Activated T-helper 1 cell treated with Interleukin-2 at 50 U/mL for 16 hours (primary cell): ENCODE data around the gene CALR3.
"Not testable (repeated sequence)": the region's sequence is repeated elsewhere in the genome, so short reads cannot be mapped to it uniquely, and the experiment has no call there.

Experiments
- DNase-seq: peaks from one replicate; pipeline ENCODE4 v3.0.0-alpha.2; 2020; ENCODE audit warnings: low read depth

Gene CALR3, protein sequence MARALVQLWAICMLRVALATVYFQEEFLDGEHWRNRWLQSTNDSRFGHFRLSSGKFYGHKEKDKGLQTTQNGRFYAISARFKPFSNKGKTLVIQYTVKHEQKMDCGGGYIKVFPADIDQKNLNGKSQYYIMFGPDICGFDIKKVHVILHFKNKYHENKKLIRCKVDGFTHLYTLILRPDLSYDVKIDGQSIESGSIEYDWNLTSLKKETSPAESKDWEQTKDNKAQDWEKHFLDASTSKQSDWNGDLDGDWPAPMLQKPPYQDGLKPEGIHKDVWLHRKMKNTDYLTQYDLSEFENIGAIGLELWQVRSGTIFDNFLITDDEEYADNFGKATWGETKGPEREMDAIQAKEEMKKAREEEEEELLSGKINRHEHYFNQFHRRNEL

DNA sequence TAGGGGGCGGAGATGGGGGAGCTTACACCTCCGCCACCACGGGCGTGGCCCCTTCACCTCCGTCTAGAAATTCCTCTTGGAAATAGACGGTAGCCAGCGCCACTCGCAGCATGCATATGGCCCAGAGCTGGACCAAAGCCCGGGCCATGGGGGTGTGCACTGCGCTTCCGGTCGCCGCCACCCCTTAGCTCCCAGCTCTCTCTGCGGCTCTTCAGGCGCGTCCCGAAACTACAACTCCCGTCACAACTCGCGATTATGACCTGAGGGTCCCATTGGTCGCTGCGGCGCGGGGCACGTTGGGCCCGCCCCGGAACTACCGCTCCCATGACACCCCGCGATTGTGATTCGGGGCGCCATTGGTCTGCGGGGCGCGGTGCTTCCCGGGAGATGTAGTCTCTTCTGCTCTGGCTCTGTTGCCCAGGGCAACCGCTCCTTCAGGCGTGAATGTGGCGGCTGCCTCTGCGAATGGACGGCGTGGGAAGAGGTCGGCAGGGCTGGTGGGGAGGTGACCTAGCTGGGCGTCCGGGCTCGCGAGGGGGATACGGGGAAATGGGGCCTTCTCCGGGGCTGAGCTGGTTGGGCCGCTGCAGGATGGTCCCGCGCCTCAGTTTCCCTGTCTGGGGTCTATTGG, at the start of gene CALR3, which contains the start of gene C19orf44:
CALR3 (minus strand) TSS at position 186 of the 631 bp plus-strand sequence; CDS start at position 148, 38 bp downstream.
C19orf44 (plus strand) TSS at position 413 of the 631 bp plus-strand sequence. CDS start 4,399 bp downstream, outside the sequence.
- peak; percentile 96 for DNase-seq

DNA sequence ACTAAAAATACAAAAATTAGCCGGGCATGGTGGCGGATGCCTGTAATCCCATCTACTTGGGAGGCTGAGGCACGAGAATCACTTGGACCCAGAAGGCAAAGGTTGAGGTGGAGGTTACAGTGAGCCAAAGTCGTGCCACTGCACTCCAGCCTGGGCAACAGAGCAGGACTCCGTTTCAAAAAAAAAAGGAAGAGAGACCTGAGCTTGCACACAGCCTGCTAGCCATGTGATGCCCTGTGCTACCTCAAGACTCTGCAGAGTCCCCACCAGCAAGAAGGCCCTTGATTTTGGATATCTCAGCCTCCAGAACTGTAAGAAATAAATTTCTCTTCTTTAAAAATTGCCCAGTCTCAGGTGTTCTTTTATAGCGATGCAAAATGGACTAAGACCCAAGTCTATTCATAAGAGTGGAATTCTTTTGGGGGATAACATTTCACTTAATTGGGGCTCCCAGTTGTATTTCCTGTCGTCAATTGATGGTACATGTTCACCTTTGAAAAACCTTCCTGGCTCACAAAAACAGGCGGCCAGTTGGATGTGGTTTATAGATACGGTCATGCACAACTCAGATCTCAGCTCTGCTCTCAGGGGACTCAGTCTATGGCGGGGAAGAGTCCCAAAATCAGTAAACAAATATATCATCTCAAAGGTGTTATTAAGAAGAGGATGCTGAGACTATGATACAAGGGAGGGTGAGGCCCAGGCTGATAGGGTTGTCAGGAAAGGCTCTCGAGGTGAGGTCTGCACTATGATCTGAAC, 48.7 kb upstream of the CALR3 start:
- DNase-seq: no peak

DNA sequence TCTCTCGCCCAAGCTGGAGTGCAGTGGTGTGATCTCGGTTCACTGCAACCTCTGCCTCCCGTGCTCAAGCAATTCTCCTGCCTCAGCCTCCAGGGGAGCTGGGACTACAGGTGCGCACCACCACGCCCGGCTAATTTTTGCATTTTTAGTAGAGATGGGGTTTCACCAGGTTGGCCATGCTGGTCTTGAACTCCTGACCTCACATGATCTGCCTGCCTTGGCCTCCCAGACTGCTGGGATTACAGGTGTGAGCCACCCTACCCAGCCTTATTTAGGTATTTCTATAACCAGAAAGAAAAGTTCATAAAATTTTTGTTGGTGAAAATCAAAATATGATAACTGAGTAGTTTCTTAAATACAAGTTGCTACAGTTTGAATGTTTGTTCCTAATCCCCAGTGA, 47.8 kb upstream of the CALR3 start:
- DNase-seq: not testable (repeated sequence)

DNA sequence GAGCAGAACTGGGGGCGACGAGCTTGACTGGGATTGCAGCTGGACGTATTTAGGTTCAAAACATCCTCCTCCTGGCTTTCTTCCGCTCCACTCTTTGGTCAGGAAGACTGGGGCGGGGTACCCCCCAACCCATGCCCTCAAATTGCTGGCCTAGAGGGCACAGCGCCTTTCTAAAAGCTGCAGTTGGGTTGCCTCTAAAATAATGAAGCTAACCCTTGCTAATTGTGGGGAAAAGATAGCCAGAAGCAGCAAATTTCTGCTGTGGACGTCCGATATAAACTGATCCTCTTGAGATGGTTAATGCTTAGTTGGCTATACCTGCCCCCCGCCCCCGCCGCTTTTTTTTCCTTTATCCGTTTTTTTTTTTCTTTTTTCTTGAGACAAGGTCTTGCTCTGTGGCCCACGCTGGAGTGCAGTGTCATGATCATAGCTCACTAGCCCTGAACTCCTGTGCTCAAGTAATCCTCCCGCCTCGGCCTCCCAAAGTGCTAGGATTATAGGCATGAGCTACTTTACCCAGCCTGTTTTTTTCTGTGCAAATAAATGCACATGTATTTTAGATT, 47.0 kb upstream of the CALR3 start:
- no peak for DNase-seq

DNA sequence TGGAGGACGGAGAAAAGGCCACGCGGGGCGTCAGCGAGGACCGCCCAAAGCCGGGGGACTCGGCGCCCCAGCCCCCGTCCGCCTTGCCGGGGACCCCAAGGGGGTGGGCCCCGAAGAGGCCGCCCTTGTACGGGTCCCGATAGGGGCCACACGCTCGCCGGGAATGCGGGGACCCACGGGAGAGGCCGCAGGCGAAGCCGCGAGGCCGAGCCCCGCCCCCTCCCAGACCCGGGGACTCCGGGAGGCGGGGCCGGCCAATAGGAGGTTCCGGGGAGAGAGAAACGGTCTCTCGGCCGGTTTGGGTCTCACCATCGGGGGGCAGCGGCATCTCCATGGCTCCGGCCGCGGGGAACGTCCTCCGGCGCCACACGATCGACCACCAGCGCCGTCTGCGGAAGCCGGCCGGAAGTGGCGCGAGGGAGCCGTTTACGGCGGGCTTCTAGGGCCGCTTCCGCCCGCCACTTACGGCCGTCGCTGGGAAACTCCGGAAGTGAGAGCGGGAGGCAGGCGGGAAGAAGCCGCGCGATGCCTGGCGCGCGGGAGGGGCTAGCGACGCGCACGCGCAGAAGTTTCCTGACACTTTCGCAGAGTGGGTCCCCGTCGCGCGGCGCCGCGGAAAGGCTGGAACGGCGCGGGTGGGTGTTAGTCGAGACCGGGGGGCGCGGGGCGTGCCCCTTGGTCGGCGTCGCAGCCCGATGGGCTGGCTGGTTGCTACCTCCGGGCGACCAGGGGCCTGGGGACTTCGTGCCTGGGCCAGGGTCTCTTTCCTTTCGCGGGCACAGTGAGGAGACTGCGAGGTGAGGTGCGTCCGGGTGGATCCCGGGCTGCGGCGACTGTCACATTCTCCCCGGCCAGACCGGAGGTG, 46.3 kb upstream of the CALR3 start, which contains the start of gene CHERP:
CHERP (minus strand) TSS at position 393 of the 865 bp plus-strand sequence; CDS start at position 334, 59 bp downstream.
- peak; percentile 94 for DNase-seq

DNA sequence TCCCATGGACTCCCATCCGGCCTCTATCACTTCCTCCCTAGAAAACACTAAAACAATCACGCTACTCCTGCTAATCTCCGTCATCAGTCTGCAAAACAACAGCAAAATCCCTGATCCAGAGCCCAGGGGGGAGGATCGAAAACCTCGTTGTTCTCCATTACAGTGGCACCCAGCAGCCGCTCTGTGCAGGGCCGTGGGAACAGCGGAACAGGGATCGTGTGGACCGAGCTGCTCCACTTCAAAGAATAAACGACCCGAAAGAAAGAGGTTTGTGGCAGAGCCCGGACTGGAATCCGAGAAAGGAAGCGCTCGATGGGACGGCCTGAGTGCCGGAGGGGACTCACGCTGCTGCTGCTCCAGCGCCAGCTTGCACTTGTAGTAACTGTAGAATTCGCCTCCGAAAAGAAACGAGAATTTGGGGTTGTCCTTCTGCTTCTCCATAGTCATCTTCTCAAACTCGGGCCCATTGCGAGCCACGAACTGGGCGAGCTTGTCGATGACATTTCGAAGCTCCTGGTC, 45.6 kb upstream of the CALR3 start:
- no peak for DNase-seq

DNA sequence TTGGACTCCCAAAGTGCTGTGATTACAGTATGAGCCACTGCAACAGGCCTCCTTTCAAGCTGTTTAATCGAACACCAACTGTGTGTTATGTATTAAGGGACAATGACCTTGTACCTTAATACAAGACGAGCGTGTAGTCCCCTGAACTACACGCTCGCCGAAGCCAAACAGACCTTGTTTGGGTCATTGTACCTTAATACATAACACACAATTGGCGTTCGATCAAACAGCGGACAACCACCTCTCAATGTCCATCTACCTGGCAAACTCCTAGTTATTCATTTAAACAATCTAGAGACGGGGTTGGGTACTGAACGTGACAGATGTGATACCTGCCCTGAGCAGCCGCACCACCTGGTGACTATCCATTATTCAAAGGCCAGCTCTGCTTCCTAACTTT, 45.0 kb upstream of the CALR3 start:
- DNase-seq: no peak

DNA sequence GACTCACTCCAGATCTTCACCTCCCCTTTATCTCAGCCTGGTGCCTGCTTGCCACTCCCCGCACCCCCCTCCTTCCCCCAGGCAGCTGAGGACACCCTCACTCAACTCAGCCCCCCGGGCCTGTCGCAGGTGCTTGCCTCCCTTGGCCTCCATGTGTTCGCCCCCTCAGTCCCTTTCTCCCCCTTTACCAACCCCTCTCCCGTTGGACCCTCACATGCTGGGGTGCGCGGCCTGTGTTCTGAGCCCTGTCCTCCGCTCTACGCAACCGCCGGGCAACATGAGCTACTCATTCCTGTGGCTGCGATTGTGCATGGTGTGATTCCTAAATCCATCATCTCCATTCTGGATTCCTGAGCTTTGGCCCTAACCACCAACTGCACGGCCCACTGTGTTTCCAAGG, 41.1 kb upstream of the CALR3 start:
- DNase-seq: no peak

DNA sequence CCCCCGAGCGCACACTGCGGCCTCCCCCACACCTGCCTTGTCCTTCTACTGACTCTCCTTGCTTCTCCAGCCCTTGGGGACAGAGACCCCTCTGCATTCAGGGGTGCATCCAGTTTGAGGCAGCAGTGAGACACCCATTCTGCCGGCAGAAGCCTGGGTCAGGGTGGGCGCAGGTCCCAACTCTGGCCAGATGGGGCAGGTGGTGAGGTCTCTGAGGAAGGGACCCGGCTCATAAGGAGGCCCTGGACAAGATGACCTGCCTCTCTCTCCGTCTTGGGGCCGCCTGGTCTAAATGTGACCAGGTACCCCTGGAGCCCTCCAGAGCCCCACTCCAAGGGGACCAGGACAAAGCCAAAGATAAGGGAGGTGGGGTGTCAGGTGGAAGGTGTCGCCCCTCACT, 40.2 kb upstream of the CALR3 start:
- no peak for DNase-seq

DNA sequence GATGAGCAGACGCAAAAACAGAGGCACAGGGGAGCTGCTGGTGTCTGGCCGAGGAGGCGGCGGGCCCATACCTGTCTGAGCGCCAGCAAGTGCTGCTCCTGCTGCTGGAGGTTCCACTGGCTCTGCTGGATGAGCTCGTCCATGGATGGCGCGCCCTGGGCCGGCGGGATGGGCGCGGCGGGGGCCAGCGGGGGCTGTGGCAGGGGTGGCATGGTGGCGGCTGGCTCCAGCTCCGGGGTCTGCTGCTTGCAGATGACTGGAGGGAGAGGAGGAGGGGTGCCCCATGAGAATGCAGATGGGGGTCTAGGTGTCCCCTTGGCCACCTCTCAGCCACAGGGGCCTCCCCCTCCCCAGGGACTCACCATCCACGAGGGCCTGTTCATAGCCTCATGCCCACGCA, 39.4 kb upstream of the CALR3 start:
- DNase-seq: no peak

DNA sequence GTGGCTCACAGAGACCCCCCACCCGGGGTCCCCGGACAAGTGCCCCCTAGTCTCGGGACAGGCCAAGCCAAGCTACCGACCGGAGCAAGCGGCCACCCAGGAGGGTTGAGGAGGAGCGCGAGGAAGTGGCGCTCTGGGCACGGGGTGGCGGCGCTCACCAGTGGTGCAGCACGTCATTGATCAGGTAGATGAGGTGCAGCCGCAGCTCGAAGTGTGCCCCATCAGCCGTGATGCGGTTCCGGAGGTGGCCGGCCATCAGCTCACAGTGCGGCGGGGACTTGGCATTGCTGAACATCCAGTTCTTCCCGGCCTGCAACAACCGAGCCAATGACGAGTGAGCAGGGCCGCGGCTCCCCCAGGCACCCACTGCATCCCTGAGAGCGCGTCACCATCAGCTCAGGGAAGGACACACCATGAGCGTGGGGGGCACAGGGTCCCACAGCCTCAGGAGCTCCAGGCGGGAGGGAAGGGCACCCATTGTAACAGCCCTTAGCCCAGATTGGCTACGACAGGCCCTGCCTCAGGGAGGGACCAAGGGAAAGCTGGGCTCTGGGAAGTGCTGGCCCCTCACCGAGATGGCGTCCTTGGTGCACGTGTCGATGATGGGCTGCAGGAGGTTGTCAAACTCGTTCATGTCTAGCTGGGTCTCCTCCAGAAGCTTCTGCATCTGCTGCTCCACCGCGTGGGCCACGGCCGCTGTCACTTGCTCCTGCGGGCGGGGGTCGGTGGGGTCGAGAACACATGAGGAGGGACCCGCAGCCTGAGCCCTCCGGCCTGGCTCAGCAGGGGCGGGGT, 36.7 kb upstream of the CALR3 start:
- no peak for DNase-seq

DNA sequence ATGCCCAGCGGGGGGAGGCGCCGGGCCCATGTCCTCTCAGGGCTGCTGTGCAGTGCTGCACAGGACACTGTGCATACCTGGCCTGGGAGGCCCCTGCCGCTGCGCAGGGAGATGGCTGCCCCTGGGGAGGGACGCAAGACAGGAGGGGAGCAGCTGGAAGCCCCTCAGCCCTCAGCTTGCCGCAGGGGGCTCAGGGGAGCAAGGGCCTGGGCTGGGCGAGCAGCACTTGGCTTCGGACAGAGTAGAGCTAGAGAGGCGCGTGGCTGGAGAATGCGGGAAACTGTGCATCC, 35.4 kb upstream of the CALR3 start:
- DNase-seq: no peak

DNA sequence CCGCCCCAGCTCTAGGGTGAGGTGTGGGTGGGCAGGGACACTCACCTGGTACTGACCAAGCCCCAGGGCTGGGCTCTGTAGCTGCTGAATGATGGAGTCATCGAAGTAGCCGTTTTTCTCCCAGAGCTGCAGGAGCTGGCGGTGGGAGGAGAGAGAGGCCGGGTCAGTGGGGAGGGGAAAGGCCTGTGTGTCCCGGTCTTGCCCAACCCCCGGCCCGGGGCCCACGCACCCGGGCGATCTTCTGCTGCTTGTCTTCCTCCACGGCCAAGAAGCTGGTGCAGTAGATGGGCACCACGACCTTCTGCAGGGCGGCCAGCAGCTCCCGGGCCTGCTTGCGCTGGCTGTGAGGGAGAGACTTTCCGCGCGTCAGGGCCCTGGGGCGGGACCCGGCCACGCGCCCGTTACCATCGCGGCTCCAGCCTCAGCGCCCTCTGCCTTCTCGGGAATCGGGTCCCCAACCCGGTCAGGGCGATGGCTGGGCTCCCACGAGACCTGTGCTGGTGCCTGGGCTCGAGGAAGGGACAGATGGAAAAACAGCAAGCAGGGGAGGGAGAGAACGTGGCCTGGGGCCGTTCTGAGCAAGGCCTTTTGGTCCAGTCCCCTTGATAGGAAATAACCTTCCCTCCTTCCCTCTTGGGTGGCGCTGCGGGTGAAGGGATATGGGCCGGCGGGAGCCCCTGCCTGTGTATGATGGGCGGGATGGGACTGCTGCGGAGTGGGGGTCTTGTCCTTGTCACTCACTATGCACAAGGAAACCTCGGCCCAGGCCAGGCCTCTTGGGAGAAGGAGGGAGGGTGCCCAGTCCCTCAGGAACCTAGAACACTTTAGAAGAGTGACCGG, 34.8 kb upstream of the CALR3 start:
- no peak for DNase-seq

DNA sequence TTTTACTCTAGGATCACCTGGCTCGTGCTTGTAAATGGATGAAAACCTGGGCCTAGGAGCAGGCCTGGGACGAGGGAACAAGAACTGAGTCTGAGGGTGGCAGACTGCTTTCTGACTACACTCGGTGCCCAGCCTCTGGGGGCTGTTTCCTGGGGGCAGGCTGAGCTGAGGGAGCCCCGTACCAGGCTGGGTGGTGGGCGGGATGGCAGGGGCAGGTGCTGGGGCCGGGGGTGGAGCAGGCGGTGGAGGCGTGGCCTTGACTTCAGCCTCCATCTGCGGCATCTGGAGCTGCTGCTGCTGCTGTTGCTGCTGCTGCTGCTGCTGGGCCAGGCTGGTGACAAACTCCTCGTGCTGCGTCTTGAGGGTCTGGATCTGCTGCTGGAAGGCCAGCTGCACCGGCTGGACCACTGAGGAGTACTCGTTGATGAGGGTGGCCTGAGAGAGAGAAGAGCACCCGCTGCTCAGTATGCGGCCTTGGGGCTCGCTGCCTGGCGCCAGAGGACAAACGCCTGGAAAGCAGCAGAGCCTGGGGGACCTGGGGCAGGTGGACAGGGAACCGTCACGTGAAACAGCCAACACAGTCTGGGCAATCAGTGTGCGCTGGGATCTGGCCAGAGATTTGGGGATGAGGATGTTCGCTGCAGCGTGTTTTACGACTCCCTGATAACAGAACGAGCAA, 33.6 kb upstream of the CALR3 start:
- DNase-seq: no peak

DNA sequence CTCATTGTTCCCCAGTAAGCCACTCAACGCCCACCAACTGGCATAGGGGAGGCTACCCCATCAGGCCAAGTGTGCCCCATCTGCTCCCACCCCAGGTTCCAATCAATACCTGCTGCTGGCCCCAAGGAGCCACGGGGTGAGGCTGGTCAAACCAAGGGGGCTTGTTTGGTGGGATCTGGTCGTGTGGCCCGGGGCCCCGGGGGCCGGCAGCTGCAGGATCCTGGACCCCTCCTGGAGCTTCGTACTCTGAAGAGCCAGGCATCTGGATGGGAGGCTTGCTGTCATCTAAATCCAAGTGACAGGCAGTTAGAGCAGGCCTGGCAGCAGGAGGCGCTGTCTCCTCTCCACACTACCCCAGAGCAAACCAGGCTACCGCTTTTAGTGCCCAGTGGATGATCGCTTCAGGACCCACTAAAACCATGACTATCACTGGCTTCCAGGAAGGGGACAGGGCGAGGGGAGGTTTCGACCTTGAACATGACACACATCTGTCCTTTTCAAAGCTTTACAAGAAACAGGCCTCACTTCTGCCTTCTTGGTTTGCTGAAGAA, 32.1 kb upstream of the CALR3 start:
- no peak for DNase-seq

DNA sequence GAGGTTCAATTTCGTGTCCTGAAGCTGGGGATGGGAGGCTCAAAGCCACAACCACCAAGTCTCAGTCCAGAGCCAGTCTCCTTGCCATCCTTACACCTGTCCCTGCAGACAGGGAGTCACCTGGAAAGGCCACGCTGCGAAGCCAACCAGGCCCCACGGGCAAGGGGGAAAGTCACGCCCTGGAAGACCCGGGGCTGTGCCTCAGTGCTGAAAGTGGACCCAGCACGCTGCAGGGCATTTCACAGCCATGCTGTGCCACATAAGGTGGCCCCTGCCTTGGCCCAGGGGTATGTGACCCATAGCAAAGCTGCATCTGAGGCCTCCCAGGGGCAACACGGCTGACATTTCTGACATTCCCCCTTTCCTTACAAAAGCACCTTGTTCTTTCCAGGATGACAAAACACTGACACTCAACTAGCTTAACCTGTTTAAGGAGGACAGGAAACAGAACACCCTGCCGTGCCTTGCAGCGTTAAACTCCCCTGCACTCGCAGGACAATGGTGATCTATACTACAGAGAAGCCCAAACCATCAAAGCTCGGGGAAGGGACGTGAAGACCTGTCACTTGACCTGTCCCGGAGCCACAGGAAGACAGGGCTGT, 31.5 kb upstream of the CALR3 start:
- no peak for DNase-seq

DNA sequence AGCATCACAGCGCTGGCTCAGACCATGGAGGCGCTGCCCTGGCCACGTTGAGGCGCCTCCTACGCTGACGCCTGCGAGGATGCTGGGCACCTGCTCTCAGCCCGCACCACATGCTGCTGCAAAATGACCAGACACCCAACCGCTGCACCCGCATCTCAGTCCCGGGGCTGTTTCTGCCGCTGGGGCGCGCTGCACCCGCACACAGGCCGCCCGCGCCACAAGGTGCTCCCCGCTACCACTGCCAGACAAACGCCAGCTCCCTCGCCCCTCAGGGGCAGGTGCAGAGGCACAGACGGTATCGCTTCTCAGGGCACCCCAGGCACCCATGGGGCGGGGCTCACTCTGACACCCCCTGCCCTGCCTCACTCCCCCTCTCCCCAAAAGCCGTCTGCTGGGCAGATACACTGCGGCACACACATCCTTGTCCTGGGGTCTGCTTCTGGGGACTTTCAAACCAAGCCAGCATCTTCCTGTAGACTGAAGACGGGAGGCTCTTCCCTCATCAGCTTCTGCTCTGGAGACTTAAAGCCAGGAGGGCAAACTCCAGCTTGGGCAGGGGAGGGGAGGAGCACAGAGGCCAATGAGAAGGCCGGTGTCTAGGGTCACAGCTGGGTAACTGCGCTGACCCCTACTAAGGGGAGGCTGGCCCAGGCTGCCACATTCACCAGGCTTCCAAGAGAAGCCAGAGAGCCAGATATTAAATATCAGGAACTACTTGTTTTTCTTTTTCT, 29.9 kb upstream of the CALR3 start:
- DNase-seq: no peak
